PC-3 (cell line): ENCODE results near the gene FAM76A. TPM values are rescaled to one million over a fixed set of nuclear protein-coding genes. Genes with fewer than 3 reads are reported as not detected.

Experiments used
- ATAC-seq: fragments of 200-7000 bp; cut with Tn5 transposase; 2 replicates; pipeline ENCODE4 v1.9.1; 2020; ENCODE audit warnings: mild to moderate bottlenecking, moderate library complexity
- BruUV-seq: library from RNA; stranded (reverse); fragments of 400-500 nt; replicated peaks from 2 replicates; lab custom pipeline; 2021; lab: Mats Ljungman, UMichigan
- CTCF ChIA-PET: fragments of 300-600 bp; sonication (Branson Sonifier 250); formaldehyde crosslinking; loops from one replicate; lab custom pipeline; 2022; ENCODE audit warnings: antibody characterized with exemption; lab: Charles Lee
- POLR2A ChIA-PET: fragments of 300-600 bp; sonication (Branson Sonifier 250); formaldehyde crosslinking; loops from one replicate; lab custom pipeline; 2022; ENCODE audit warnings: antibody characterized with exemption; ENCODE audit not compliant: unreplicated experiment; lab: Charles Lee
- DNase-seq: peaks from one replicate; pipeline ENCODE4 v3.0.0-alpha.2; 2015
- H2AFZ ChIP-seq: fragments of 300-600 bp; sonication (generic); 2 replicates; pipeline ENCODE4 v1.6.0; 2016; ENCODE audit warnings: antibody characterized with exemption, low read length
- H3F3A ChIP-seq: fragments of 300-600 bp; sonication (generic); one replicate; pipeline ENCODE4 v1.6.0; 2017; ENCODE audit warnings: antibody characterized with exemption, low read length, control low read depth, mild to moderate bottlenecking; ENCODE audit not compliant: unreplicated experiment
- H3K27ac ChIP-seq: fragments of 300-600 bp; sonication (generic); 2 replicates; pipeline ENCODE4 v1.5.1; 2016; ENCODE audit warnings: mild to moderate bottlenecking, low read length
- H3K27me3 ChIP-seq: fragments of 300-600 bp; sonication (generic); 2 replicates; pipeline ENCODE4 v1.6.1; 2016; ENCODE audit warnings: low read length, mixed read lengths
- H3K36me3 ChIP-seq: fragments of 300-600 bp; sonication (generic); 2 replicates; pipeline ENCODE4 v1.6.1; 2016; ENCODE audit warnings: low read depth, mixed run types, low read length, mixed read lengths
- H3K4me1 ChIP-seq: fragments of 300-600 bp; sonication (generic); 2 replicates; pipeline ENCODE4 v1.5.1; 2016; ENCODE audit warnings: low read length; ENCODE audit not compliant: insufficient read depth
- H3K4me2 ChIP-seq: fragments of 300-600 bp; sonication (generic); 2 replicates; pipeline ENCODE4 v1.6.0; 2016; ENCODE audit warnings: low read length
- H3K4me3 ChIP-seq: fragments of 300-600 bp; sonication (generic); 2 replicates; pipeline ENCODE4 v1.5.1; 2016; ENCODE audit warnings: mild to moderate bottlenecking, low read length, mixed read lengths
- H3K79me2 ChIP-seq: fragments of 300-600 bp; sonication (generic); 2 replicates; pipeline ENCODE4 v1.6.1; 2017; ENCODE audit warnings: low read length, mixed read lengths
- H3K9ac ChIP-seq: fragments of 300-600 bp; sonication (generic); 2 replicates; pipeline ENCODE4 v1.6.0; 2016; ENCODE audit warnings: mild to moderate bottlenecking, low read length
- H3K9me2 ChIP-seq: fragments of 300-600 bp; sonication (generic); replicated peaks from 2 replicates; pipeline ENCODE4 v1.6.1; 2016; ENCODE audit warnings: mixed run types, low read length, mixed read lengths
- H3K9me3 ChIP-seq: fragments of 300-600 bp; sonication (generic); 2 replicates; pipeline ENCODE4 v1.6.1; 2016; ENCODE audit warnings: low read length, mixed read lengths
- H4K20me1 ChIP-seq: fragments of 300-600 bp; sonication (generic); 2 replicates; pipeline ENCODE4 v1.6.1; 2016; ENCODE audit warnings: low read length, mixed read lengths
- EZH2 ChIP-seq: fragments of 300-600 bp; sonication (generic); IDR thresholded peaks from one replicate; pipeline ENCODE4 v1.6.1; 2017; ENCODE audit warnings: antibody characterized with exemption, mild to moderate bottlenecking, low read length; ENCODE audit not compliant: unreplicated experiment
- EZH2phosphoT487 ChIP-seq: fragments of 300-600 bp; sonication (generic); IDR thresholded peaks from 2 replicates; pipeline ENCODE4 v1.6.1; 2018; ENCODE audit warnings: mild to moderate bottlenecking, antibody characterized with exemption, low read length, borderline replicate concordance
- intact Hi-C: fragments of 100-400 bp; cut with micrococcal nuclease; formaldehyde crosslinking; loops from 2 replicates; pipeline ENCODE4 v1.9.0; 2023
- total RNA-seq: library from RNA; depleted of rRNA; stranded (reverse); fragments of >200 nt; gene quantifications from 2 replicates; pipeline ENCODE4 v1.2.3, GENCODE V29; 2014
- TF ChIP-seq, protein P1 (sequence below): fragments of 300-600 bp; sonication (generic); conservative IDR thresholded peaks from 2 replicates; pipeline ENCODE4 v1.5.1; 2017; ENCODE audit warnings: antibody characterized with exemption, low read depth, mild to moderate bottlenecking, low read length

Gene FAM76A
- total RNA-seq, 1 experiment from 2014 or later: 9.9 TPM

- no peak overlapping the region for H3K4me2 ChIP-seq
- H3K36me3 ChIP-seq: no peaks in the 10 kb centered on the region
- no peak overlapping the region for H3K9ac ChIP-seq
- H4K20me1 ChIP-seq: no peaks in the 10 kb centered on the region
- peaks cover 78% of the 10 kb centered on the region for H3K79me2 ChIP-seq
- H2AFZ ChIP-seq: no peak overlapping the region
- ChIA-PET CTCF (no interaction called here), POLR2A (no interaction called here)
- no peaks in the 10 kb centered on the region for H3K27me3 ChIP-seq
- no peaks in the 10 kb centered on the region for H3K9me3 ChIP-seq
- no peak for TF ChIP-seq EZH2phosphoT487
- TF ChIP-seq, protein P1, sequence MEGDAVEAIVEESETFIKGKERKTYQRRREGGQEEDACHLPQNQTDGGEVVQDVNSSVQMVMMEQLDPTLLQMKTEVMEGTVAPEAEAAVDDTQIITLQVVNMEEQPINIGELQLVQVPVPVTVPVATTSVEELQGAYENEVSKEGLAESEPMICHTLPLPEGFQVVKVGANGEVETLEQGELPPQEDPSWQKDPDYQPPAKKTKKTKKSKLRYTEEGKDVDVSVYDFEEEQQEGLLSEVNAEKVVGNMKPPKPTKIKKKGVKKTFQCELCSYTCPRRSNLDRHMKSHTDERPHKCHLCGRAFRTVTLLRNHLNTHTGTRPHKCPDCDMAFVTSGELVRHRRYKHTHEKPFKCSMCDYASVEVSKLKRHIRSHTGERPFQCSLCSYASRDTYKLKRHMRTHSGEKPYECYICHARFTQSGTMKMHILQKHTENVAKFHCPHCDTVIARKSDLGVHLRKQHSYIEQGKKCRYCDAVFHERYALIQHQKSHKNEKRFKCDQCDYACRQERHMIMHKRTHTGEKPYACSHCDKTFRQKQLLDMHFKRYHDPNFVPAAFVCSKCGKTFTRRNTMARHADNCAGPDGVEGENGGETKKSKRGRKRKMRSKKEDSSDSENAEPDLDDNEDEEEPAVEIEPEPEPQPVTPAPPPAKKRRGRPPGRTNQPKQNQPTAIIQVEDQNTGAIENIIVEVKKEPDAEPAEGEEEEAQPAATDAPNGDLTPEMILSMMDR: no peak
- no peak for TF ChIP-seq EZH2
- H3K9me2 ChIP-seq: no peaks in the 10 kb centered on the region
- H3K27ac ChIP-seq: no peak overlapping the region
- BruUV-seq: no TSS peak
- DNase-seq (no peak), ATAC-seq (no peak)
- no peak overlapping the region for H3K4me3 ChIP-seq
- H3F3A ChIP-seq: no peaks in the 10 kb centered on the region
- peaks cover 13% of the 10 kb centered on the region for H3K4me1 ChIP-seq
- intact Hi-C loops: no loop called here
Measured at GRCh38 chr1:27778056-27778455, 52.3 kb downstream of the FAM76A start.

DNA sequence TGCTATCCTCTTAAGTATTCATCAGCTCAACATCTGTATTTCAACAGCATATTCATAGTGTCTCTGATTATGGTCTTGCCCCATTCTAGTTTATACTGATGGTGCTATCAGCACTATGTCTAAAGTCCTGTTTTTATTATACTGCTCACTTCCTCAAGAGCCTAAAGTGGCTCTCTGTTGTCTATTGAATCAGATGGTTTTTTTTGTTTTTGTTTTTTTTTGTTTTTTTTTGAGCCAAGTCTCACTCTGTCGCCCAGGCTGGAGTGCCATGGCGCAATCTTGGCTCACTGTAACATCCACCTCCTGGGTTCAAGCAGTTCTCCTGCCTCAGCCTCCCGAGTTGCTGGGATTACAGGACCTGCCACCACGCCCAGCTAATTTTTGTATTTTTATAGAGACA is 53.4 kb downstream of the FAM76A start:
- Histone ChIP-seq H3K36me3 (no peaks in the 10 kb centered on the region), H3K4me2 (no peak overlapping the region), H3K4me1 (peaks cover 11% of the 10 kb centered on the region), H3K9me2 (no peaks in the 10 kb centered on the region), H3K79me2 (peaks cover 75% of the 10 kb centered on the region), H3K27me3 (no peaks in the 10 kb centered on the region), H3K9me3 (no peaks in the 10 kb centered on the region), H2AFZ (no peak overlapping the region), H3K9ac (no peak overlapping the region), H3K4me3 (no peak overlapping the region), H3K27ac (no peak overlapping the region), H4K20me1 (no peaks in the 10 kb centered on the region), H3F3A (no peaks in the 10 kb centered on the region)
- ATAC-seq (no peak), DNase-seq (no peak)
- ChIA-PET CTCF (no interaction called here), POLR2A (no interaction called here)
- TF ChIP-seq EZH2 (no peak), EZH2phosphoT487 (no peak)
- TF ChIP-seq, protein P1: no peak
- intact Hi-C loops: no loop called here
- BruUV-seq: no TSS peak

- Histone ChIP-seq H3K9me2 (no peaks in the 10 kb centered on the region), H3K9me3 (no peaks in the 10 kb centered on the region), H3F3A (no peaks in the 10 kb centered on the region), H3K36me3 (no peaks in the 10 kb centered on the region), H2AFZ (no peak overlapping the region), H3K4me2 (no peak overlapping the region), H3K4me3 (no peak overlapping the region), H3K27ac (no peak overlapping the region), H3K4me1 (peaks cover 11% of the 10 kb centered on the region; the same call in 1 of the 2 replicates), H3K9ac (no peak overlapping the region), H3K27me3 (no peaks in the 10 kb centered on the region), H4K20me1 (no peaks in the 10 kb centered on the region), H3K79me2 (peaks cover 47% of the 10 kb centered on the region)
- POLR2A ChIA-PET: no interaction called here
- no peak for DNase-seq
- intact Hi-C loops: no loop called here
- CTCF ChIA-PET: no interaction called here
- no peak for ATAC-seq
- BruUV-seq: no TSS peak
- no peak for TF ChIP-seq EZH2
Measured at GRCh38 chr1:27782950-27783349, 57.2 kb downstream of the FAM76A start.
